Astrocyte of the spinal cord (primary cell): ENCODE data around the gene MEGF8.
A peak's percentile ranks its signal among the peaks of the same experiment; 100 is the strongest.

Experiments used
- DNase-seq: peaks from one replicate; pipeline ENCODE4 v3.0.0; 2011; ENCODE audit warnings: low read depth, low spot score
- H3K4me3 ChIP-seq: 2 replicates; pipeline ENCODE4 v1.5.1; 2011; ENCODE audit warnings: low read depth, mild to moderate bottlenecking, low read length, moderate library complexity
- in situ Hi-C: cut with HindIII; loops from 2 replicates; pipeline ENCODE4 v1.10.0; 2017; ENCODE audit warnings: low sequenced_read_pairs
- TF ChIP-seq, protein P1 (sequence below): IDR thresholded peaks from 2 replicates; pipeline ENCODE4 v1.5.1; 2012; ENCODE audit warnings: low read depth, mild to moderate bottlenecking, low read length, inconsistent platforms

MEGF8 gene

GRCh38 chr19:42279902-42280814 lies 45.3 kb upstream of the MEGF8 start:
- DNase-seq: peak; percentile 91
- in situ Hi-C loops: no loop called here
- TF ChIP-seq, protein P1, sequence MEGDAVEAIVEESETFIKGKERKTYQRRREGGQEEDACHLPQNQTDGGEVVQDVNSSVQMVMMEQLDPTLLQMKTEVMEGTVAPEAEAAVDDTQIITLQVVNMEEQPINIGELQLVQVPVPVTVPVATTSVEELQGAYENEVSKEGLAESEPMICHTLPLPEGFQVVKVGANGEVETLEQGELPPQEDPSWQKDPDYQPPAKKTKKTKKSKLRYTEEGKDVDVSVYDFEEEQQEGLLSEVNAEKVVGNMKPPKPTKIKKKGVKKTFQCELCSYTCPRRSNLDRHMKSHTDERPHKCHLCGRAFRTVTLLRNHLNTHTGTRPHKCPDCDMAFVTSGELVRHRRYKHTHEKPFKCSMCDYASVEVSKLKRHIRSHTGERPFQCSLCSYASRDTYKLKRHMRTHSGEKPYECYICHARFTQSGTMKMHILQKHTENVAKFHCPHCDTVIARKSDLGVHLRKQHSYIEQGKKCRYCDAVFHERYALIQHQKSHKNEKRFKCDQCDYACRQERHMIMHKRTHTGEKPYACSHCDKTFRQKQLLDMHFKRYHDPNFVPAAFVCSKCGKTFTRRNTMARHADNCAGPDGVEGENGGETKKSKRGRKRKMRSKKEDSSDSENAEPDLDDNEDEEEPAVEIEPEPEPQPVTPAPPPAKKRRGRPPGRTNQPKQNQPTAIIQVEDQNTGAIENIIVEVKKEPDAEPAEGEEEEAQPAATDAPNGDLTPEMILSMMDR: peak; percentile 85
- peak overlapping the region; percentile 72 for H3K4me3 ChIP-seq

DNA sequence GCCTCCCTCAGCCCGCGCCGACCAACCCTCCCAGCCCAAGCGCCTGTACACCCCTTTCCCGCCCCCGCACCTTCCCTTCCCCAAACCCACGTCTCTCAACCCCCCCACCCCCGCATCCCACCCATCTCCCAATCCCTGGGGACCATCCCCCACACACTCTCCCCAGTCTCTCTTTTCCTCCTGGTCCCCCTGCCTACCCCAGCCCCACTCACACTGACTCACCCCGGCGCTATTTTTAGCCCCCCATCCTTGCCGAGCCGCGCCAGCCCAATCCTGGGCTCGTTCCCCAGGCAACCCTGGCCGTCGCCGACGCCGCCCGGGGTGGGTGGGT lies 44.7 kb upstream of the MEGF8 start:
- peak; percentile 70 for DNase-seq
- peak overlapping the region; percentile 72 for H3K4me3 ChIP-seq
- in situ Hi-C loops: no loop called here
- TF ChIP-seq, protein P1: no peak

- peak; percentile 40 for DNase-seq
- in situ Hi-C loops: no loop called here
- H3K4me3 ChIP-seq: peak overlapping the region; percentile 72
- TF ChIP-seq, protein P1: no peak
These were observed 44.1 kb upstream of the MEGF8 start for GRCh38 chr19:42281146-42281826.

- TF ChIP-seq, protein P1: no peak
- peak overlapping the region; percentile 72 for H3K4me3 ChIP-seq
- DNase-seq: peak; percentile 64
- in situ Hi-C loops: no loop called here
These were observed 43.3 kb upstream of the MEGF8 start for GRCh38 chr19:42281827-42282762.

- in situ Hi-C loops: no loop called here
- no peak for DNase-seq
- TF ChIP-seq, protein P1: no peak
- no peak overlapping the region for H3K4me3 ChIP-seq
These were observed 42.6 kb upstream of the MEGF8 start for GRCh38 chr19:42282819-42283187.
